ENCODE results near the gene PRSS56. TPM values are rescaled to one million over a fixed set of nuclear protein-coding genes. Genes with fewer than 3 reads are reported as not detected.

The PRSS56 gene
- total and polyA plus RNA-seq, 2 of the 13 experiments (the other 11 are each of a cell fraction or from before 2014, with no cell fraction given): not detected

GRCh38 chr2:232521098-232521497, 910 bp downstream of the PRSS56 start:
- Histone ChIP-seq H2AFZ (ENCODE audit: low read length) (no peak overlapping the region), H4K20me1 (ENCODE audit: insufficient read depth, low read length) (no peaks in the 10 kb centered on the region; the same call in 1 of the 2 replicates), H3K4me3 (replicated peaks in 1 of 3; ENCODE audit: insufficient read depth in 1 of 3, low read depth in 2 of 3, low read length in 3 of 3) (no peak overlapping the region), H3K36me3 (replicated peaks in 1 of 2; ENCODE audit: control insufficient read depth in 1 of 2, insufficient read depth in 2 of 2, low read length in 2 of 2) (no peaks in the 10 kb centered on the region), H3K9ac (ENCODE audit: insufficient read depth, low read depth, low read length) (no peak overlapping the region), H3K79me2 (ENCODE audit: insufficient read depth, low read length) (no peaks in the 10 kb centered on the region), H3K27ac (ENCODE audit: extremely low read length, insufficient read depth, low read length) (no peak overlapping the region), H3K4me2 (ENCODE audit: low read depth, low read length) (no peak overlapping the region), H3K9me3 (ENCODE audit: low read length) (no peaks in the 10 kb centered on the region), H3K4me1 (ENCODE audit: insufficient read depth, low read length) (peaks cover 27% of the 10 kb centered on the region), H3K27me3 (ENCODE audit: control insufficient read depth in 1 of 2, insufficient read depth in 2 of 2, low read length in 2 of 2) (peaks cover 27 to 89% of the 10 kb centered on the region in 2 experiments)
- POLR2A ChIA-PET: no interaction called here
- no peak for TF ChIP-seq ZBED4 (CRISPR knock-in tag; IDR thresholded peaks at IDR 0.05; ENCODE audit: borderline replicate concordance)
- TF ChIP-seq ATF3 (CRISPR knock-in tag; IDR thresholded peaks at IDR 0.05): no peak
- 16% methylated on average over 6 of the region's 14 CpGs for WGBS (ENCODE audit: low lambda C conversion rate)
- intact Hi-C loops (cut with micrococcal nuclease; ENCODE audit: unreplicated experiment) (loop anchor here (5.0 to 10.0 kb wide), 3 partner anchors 44 to 616 kb away; no protein-coding TSS in a partner anchor), in situ Hi-C loops (cut with HindIII; ENCODE audit: extremely low pct_ligation_motif_present, low pct_unique_long_range_greater_than_20kb) (no loop called here)
- CTCF ChIA-PET (ENCODE audit: low intra/inter-chr PET ratio, low total read pairs): no interaction called here
- FAIRE-seq (no peak), DNase-seq (ENCODE audit: low spot score) (no peak), ATAC-seq (no peak)
- no TSS peak for BruUV-seq (replicated peaks)

Data from HepG2 (cell line).